Adrenal gland (tissue), 12 donors: ENCODE measurements around the gene SLC35D2. TPM values are rescaled to one million over a fixed set of nuclear protein-coding genes. Genes with fewer than 3 reads are reported as not detected.
"Not testable (repeated sequence)": the region's sequence is repeated elsewhere in the genome, so short reads cannot be mapped to it uniquely, and the experiment has no call there.

Source experiments
- DNase-seq, 7 donors: peaks; one replicate each; pipeline ENCODE4 v3.0.0-alpha.2; 2019 to 2020
- H3K27ac ChIP-seq, 5 donors: fragments of 200-600 bp; sonication (generic) in 4 of 5; 1 replicate in 3 of 5; 2 replicates in 2 of 5; pipeline versions ENCODE4 v1.5.1 to v1.8.0; 2016 to 2020; ENCODE audit warnings: mild to moderate bottlenecking in 1 of 5
- H3K27me3 ChIP-seq: fragments of 200-600 bp; 2 replicates; pipeline ENCODE4 v1.8.0; 2021
- H3K36me3 ChIP-seq, 2 donors: fragments of 200-600 bp; replicated peaks in 1 of 2; 1 replicate in 1 of 2; 2 replicates in 1 of 2; pipeline versions ENCODE4 v1.5.1 to v1.8.0; 2018 to 2022
- H3K4me1 ChIP-seq, 2 donors: fragments of 200-600 bp; replicated peaks in 1 of 2; 1 replicate in 1 of 2; 2 replicates in 1 of 2; pipeline versions ENCODE4 v1.5.1 to v1.8.0; 2018 to 2021
- H3K4me3 ChIP-seq, 4 donors: fragments of 200-600 bp; sonication (generic) in 3 of 4; one replicate each; pipeline ENCODE4 v1.5.1; 2016 to 2018
- H3K9me3 ChIP-seq, 3 donors: fragments of 200-600 bp; sonication (generic) in 1 of 3; replicated peaks in 1 of 3; 1 replicate in 2 of 3; 2 replicates in 1 of 3; pipeline versions ENCODE4 v1.5.1 to v1.8.0; 2016 to 2021
- POLR2A ChIP-seq, 2 donors: fragments of 450-650 bp; IDR thresholded peaks; one replicate each; pipeline ENCODE4 v1.6.1; 2017; ENCODE audit warnings: antibody characterized with exemption in 2 of 2, mild to moderate bottlenecking in 2 of 2, moderate library complexity in 1 of 2
- WGBS, 4 donors: extraction: QIAGEN DNeasy Blood & Tissue Kit in 2 of 4; methylation state at CpG; one replicate each; pipeline versions ENCODE4 v1.1.5 to v1.1.7; 2013 to 2017; 5-methylcytosine and 5-hydroxymethylcytosine counted together
- intact Hi-C, 2 donors: fragments of 100-400 bp; cut with DNase I; formaldehyde crosslinking; loops; one replicate each; pipeline versions ENCODE4 v1.14.1 to v1.15.0; 2022 to 2023
- polyA plus RNA-seq, 3 donors: library from polyadenylated mRNA; stranded (reverse); fragments of 200-250 nt in 2 of 3; fragments of 350-450 nt in 1 of 3; fragmentation: Illumina TruSeq in 1 of 3; extraction: RNeasy Lipid Tissue Mini Kit (QIAGEN cat#74804) in 1 of 3; gene quantifications; one replicate each; pipeline ENCODE4 v1.2.3, GENCODE V29; 2013 to 2014
- total RNA-seq, 9 donors: library from RNA; depleted of rRNA in 4 of 9; stranded (reverse); fragments of >200 nt in 4 of 9; fragments of 120-200 nt in 1 of 9; fragmentation: NEBNext Ultra II Directional in 1 of 9; extraction: Animal tissue kit (Norgen Biotek cat#: 25700) in 1 of 9; gene quantifications; one replicate each; pipeline versions ENCODE4 v1.1.0 to v1.2.4, GENCODE V29; 2013 to 2023
- TF ChIP-seq, protein P1 (sequence below), 6 experiments: fragments of 450-650 bp in 4 of 6; fragments of 200-600 bp in 2 of 6; sonication (generic) in 1 of 6; IDR thresholded peaks; 1 replicate in 5 of 6; 2 replicates in 1 of 6; pipeline versions ENCODE4 v1.5.1 to v1.8.0; 2016 to 2021; ENCODE audit warnings: antibody characterized with exemption in 6 of 6, mild to moderate bottlenecking in 2 of 6, moderate library complexity in 1 of 6
- donor health status: healthy with polysubstance abuse.
- donor health status: Bipolar disorder and iron deficiency.
- donor health status: DM: yes; HTN: yes; CAD: no.
- donor health status: DM: no; HTN: no; CAD: no.
- donor health status: DM: no; HTN: no; CAD: no.
- donor health status: DM: yes; HTN: yes; CAD: no.

Gene SLC35D2
- total and polyA plus RNA-seq, 12 donors, result 6.9 to 20.8 (median 14.0) TPM

DNA sequence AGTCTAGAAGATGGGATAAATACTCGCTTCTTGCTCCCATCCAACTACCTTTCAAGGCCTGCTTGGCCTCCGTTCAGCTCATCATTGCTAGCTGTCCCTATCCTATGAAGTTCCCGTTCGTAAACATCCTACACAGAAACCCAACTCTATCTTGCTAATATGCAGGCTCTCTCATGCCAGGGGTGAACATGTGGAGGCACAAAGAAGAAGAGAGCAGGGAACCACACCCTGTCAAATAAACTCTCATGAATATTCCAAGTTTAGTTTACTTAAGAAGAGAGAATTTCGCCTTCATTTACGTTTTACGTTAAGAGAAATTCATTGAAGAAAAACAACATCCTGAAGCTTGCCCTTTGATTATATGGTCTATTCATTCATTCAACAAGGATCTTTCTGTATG lies 73.7 kb downstream of the SLC35D2 start:
- 84 to 95% (median 88%) methylated on average over 7 of the region's 7 CpGs for WGBS, 4 donors
- TF ChIP-seq, protein P1, sequence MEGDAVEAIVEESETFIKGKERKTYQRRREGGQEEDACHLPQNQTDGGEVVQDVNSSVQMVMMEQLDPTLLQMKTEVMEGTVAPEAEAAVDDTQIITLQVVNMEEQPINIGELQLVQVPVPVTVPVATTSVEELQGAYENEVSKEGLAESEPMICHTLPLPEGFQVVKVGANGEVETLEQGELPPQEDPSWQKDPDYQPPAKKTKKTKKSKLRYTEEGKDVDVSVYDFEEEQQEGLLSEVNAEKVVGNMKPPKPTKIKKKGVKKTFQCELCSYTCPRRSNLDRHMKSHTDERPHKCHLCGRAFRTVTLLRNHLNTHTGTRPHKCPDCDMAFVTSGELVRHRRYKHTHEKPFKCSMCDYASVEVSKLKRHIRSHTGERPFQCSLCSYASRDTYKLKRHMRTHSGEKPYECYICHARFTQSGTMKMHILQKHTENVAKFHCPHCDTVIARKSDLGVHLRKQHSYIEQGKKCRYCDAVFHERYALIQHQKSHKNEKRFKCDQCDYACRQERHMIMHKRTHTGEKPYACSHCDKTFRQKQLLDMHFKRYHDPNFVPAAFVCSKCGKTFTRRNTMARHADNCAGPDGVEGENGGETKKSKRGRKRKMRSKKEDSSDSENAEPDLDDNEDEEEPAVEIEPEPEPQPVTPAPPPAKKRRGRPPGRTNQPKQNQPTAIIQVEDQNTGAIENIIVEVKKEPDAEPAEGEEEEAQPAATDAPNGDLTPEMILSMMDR (IDR thresholded peaks at IDR 0.05), result no peak
- TF ChIP-seq POLR2A (IDR thresholded peaks at IDR 0.05), result no peak
- Histone ChIP-seq H3K36me3 (no peaks in the 10 kb centered on the region), H3K27ac (no peak overlapping the region), H3K9me3 (no peaks in the 10 kb centered on the region), H3K4me3 (no peak overlapping the region), H3K27me3 (no peaks in the 10 kb centered on the region), H3K4me1 (no peaks in the 10 kb centered on the region)
- DNase-seq, result no peak
- intact Hi-C loops, result loop anchor here in 1 of 2 donors (10.0 kb wide), 1 partner anchor 75 kb away; no protein-coding TSS in a partner anchor

GRCh38 chr9:96306958-96307357 lies 76.6 kb downstream of the SLC35D2 start:
- 86 to 97% (median 91%) methylated on average over 6 of the region's 6 CpGs for WGBS, 4 donors
- H3K36me3 ChIP-seq, H3K4me3 ChIP-seq, H3K4me1 ChIP-seq, H3K27ac ChIP-seq, H3K27me3 ChIP-seq, DNase-seq, intact Hi-C loops, H3K9me3 ChIP-seq: not testable (repeated sequence)

DNA sequence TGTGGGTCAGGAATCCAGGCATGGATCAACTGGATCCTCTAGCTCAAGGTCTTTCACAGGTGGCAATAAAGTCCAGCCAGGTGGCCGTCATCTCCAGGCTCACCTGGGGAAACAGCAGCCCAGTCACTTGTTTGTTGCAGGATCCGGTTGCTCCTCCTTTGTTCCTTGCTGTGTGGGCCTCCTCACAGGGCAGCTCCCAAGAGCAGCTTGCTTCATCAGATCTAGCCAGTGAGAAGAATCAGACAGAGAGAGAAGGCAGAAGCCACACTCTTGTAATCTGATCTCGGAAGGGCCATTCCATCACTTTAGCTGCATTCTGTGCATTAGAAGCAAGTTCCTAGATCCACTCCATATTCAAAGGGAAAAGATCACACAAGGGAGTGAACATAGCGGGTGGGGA lies 78.3 kb downstream of the SLC35D2 start:
- intact Hi-C loops, result no loop called here
- no peak for TF ChIP-seq POLR2A (IDR thresholded peaks at IDR 0.05)
- no peak overlapping the region for H3K4me3 ChIP-seq
- WGBS, 4 donors, result 58 to 77% (median 72%) methylated on average over 4 of the region's 4 CpGs
- no peak for DNase-seq
- no peaks in the 10 kb centered on the region for H3K27me3 ChIP-seq
- H3K4me1 ChIP-seq, result no peaks in the 10 kb centered on the region
- H3K36me3 ChIP-seq, result no peaks in the 10 kb centered on the region
- no peaks in the 10 kb centered on the region for H3K9me3 ChIP-seq
- H3K27ac ChIP-seq, result no peak overlapping the region

- Histone ChIP-seq H3K27ac (no peak overlapping the region), H3K4me3 (no peak overlapping the region), H3K36me3 (no peaks in the 10 kb centered on the region), H3K9me3 (no peaks in the 10 kb centered on the region), H3K27me3 (no peaks in the 10 kb centered on the region), H3K4me1 (no peaks in the 10 kb centered on the region)
- TF ChIP-seq, protein P1 (IDR thresholded peaks at IDR 0.05), result no peak
- TF ChIP-seq POLR2A (IDR thresholded peaks at IDR 0.05), result no peak
- intact Hi-C loops, result no loop called here
- no peak for DNase-seq
Observed at GRCh38 chr9:96304230-96304629, 79.3 kb downstream of the SLC35D2 start.

DNA sequence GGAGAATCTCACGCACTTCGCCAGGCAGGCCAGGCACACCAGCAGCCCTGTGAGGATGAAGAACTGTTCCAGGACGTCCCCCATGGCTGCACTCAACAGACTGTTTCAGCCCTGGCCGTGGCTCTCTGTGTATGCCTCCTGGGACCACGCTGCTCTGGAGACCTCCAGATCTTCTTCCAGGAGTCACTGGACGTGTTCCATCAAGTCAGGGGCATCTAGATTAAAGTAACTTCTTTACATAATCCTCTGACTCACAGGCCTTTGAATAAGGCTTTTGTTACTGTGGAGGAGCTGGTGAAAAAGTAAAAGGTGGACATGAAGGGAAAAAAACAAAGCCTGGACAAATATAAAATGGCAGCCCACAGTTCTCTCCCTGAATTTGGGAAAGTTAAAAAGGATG lies 81.5 kb downstream of the SLC35D2 start, which contains the start of gene HSD17B3:
Gene HSD17B3 (minus strand): TSS at position 156 of the 400 bp plus-strand sequence. CDS start 72 bp downstream, at position 84.
- no peak within 1 kb of the TSS for H3K4me3 ChIP-seq
- no peaks in the 10 kb centered on the region for H3K27me3 ChIP-seq
- no peaks in the 10 kb centered on the region for H3K4me1 ChIP-seq
- no peak for DNase-seq
- no peaks in the 10 kb centered on the region for H3K9me3 ChIP-seq
- TF ChIP-seq, protein P1 (IDR thresholded peaks at IDR 0.05), result no peak
- TF ChIP-seq POLR2A (IDR thresholded peaks at IDR 0.05), result no peak
- WGBS, 4 donors, result 67 to 87% (median 79%) methylated on average over 1 to 6 of the region's 6 CpGs
- intact Hi-C loops, result no loop called here
- no peak within 1 kb of the TSS for H3K27ac ChIP-seq
- H3K36me3 ChIP-seq, result no peaks in the 10 kb centered on the region
